ENCODE data around the gene PPIP5K2. TPM values are rescaled to one million over a fixed set of nuclear protein-coding genes. Genes with fewer than 3 reads are reported as not detected.

PPIP5K2 gene
- total RNA-seq, 1 donor from 2014 or later = 64.4 TPM

DNA sequence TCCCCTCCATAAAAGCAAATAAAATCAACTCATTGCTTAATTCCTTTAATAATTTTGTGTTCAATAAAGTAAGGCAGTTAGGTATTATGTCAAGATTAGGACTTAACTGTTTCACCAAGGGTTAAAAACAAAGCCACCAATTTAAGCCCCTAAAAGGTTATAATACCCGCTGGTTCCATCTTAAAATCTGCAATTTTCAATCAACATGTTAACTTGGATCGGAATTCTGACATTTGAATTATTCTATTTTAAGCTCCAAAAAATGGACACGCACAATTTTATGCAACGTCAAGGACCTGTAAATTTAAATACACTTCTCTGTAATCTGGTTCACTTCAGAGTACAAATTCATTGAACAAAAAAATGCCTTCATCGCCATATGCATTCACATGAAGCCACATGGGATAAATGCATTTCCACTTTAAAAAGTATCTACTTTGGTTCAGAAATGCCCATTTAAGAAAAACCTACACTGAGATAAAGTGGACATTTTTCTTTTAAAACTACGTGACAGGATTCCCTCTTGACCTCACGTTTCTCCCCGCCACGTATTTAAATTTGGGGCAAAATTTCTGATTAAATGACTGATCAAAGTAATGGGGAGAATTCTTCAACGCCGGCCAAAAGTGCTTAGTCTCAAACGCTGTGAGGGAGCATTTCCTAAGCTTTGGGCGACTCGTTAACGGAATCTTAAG, 884 bp upstream of the PPIP5K2 start:
- no peak for DNase-seq (ENCODE audit: extremely low spot score, unreplicated experiment)
- no peaks in the 10 kb centered on the region for H3K27me3 Mint-ChIP-seq (ENCODE audit: unreplicated experiment)
- peak overlapping the region; percentile 99 for H3K27ac Mint-ChIP-seq (ENCODE audit: unreplicated experiment)
- no peaks in the 10 kb centered on the region for H3K9me3 Mint-ChIP-seq (ENCODE audit: unreplicated experiment)
- peak overlapping the region; percentile 88 for H3K4me3 Mint-ChIP-seq (ENCODE audit: unreplicated experiment)
- TF ChIP-seq, protein P1, sequence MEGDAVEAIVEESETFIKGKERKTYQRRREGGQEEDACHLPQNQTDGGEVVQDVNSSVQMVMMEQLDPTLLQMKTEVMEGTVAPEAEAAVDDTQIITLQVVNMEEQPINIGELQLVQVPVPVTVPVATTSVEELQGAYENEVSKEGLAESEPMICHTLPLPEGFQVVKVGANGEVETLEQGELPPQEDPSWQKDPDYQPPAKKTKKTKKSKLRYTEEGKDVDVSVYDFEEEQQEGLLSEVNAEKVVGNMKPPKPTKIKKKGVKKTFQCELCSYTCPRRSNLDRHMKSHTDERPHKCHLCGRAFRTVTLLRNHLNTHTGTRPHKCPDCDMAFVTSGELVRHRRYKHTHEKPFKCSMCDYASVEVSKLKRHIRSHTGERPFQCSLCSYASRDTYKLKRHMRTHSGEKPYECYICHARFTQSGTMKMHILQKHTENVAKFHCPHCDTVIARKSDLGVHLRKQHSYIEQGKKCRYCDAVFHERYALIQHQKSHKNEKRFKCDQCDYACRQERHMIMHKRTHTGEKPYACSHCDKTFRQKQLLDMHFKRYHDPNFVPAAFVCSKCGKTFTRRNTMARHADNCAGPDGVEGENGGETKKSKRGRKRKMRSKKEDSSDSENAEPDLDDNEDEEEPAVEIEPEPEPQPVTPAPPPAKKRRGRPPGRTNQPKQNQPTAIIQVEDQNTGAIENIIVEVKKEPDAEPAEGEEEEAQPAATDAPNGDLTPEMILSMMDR (IDR thresholded peaks at IDR 0.05) = no peak
- H3K4me1 Mint-ChIP-seq (ENCODE audit: unreplicated experiment) = peaks cover 31% of the 10 kb centered on the region
- peaks cover 3% of the 10 kb centered on the region for H3K36me3 Mint-ChIP-seq (ENCODE audit: unreplicated experiment)

DNA sequence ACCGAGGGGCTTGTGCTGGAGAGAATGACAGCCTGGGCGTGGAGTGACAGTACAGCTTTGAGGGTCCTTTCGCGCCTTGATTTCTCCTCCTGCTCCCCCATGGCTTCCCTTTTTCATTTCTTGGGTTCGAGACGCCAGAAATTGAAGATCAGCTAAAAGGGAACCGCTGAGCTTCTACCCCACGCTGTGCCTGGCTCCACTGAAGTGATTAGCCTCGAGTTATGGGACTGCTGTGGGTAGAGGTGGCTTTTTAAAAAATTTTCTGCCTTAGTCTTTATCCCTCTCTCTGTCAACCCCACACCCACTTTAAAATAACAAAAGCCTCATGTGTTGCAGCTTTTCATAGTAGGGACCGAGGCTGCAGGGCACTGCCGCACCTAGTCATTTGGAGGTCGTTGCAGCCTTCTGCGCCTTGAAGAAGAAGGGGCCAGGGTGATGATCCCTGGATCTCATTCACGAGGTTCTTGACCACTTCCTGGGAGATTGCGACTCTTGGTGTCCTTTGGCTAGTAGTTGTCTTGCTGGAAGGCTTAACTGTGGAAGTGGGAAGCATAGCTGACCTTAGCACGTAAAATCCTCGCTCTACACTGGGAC, 603 bp downstream of the PPIP5K2 start:
- H3K36me3 Mint-ChIP-seq (ENCODE audit: unreplicated experiment) = peaks cover 3% of the 10 kb centered on the region
- TF ChIP-seq, protein P1 (IDR thresholded peaks at IDR 0.05) = no peak
- peak overlapping the region; percentile 99 for H3K27ac Mint-ChIP-seq (ENCODE audit: unreplicated experiment)
- H3K4me1 Mint-ChIP-seq (ENCODE audit: unreplicated experiment) = peaks cover 31% of the 10 kb centered on the region
- no peaks in the 10 kb centered on the region for H3K27me3 Mint-ChIP-seq (ENCODE audit: unreplicated experiment)
- H3K9me3 Mint-ChIP-seq (ENCODE audit: unreplicated experiment) = no peaks in the 10 kb centered on the region
- peak overlapping the region; percentile 88 for H3K4me3 Mint-ChIP-seq (ENCODE audit: unreplicated experiment)
- no peak for DNase-seq (ENCODE audit: extremely low spot score, unreplicated experiment)

DNA sequence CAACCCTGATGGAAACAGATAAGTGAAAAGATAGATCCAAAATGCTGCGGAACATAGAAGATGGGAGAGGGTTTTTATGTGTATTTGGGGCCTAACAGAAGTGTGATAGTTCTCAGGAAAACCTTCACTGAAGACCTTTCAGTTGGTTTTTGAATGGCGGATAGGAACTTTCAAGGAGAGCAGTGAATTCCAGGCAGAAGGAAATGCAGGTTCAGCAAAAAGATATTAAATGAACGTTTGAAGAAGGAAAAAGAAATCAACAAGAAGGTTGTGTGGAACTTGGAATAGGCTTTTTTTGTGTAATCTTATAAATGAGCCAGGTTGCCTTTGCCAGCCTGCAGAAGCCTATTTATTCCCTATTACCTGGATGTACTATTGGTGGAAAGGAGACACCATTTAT, 2.1 kb downstream of the PPIP5K2 start:
- no peak for DNase-seq (ENCODE audit: extremely low spot score, unreplicated experiment)
- H3K9me3 Mint-ChIP-seq (ENCODE audit: unreplicated experiment) = no peaks in the 10 kb centered on the region
- TF ChIP-seq, protein P1 (IDR thresholded peaks at IDR 0.05) = no peak
- no peak overlapping the region for H3K27ac Mint-ChIP-seq (ENCODE audit: unreplicated experiment)
- no peaks in the 10 kb centered on the region for H3K27me3 Mint-ChIP-seq (ENCODE audit: unreplicated experiment)
- H3K4me3 Mint-ChIP-seq (ENCODE audit: unreplicated experiment) = peak overlapping the region; percentile 88
- H3K36me3 Mint-ChIP-seq (ENCODE audit: unreplicated experiment) = peaks cover 4% of the 10 kb centered on the region
- H3K4me1 Mint-ChIP-seq (ENCODE audit: unreplicated experiment) = peaks cover 31% of the 10 kb centered on the region

DNA sequence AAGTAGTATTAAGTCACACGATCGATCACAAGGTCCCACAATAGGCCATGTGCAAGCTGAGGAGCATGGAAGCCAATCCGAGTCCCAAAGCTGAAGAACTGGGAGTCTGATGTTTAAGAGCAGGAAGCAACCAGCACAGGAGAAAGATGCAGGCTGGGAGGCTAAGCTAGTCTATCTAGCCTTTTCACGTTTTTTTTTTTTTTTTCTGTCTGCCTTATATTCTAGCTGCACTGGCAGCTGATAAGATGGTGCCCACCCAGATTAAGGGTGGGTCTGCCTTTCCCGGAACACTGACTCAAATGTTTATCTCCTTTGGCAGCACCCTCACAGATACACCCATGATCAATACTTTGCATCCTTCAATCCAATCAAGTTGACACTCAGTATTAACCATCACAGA, 6.5 kb downstream of the PPIP5K2 start:
- H3K36me3 Mint-ChIP-seq (ENCODE audit: unreplicated experiment) = peaks cover 14% of the 10 kb centered on the region
- TF ChIP-seq, protein P1 (IDR thresholded peaks at IDR 0.05) = no peak
- no peaks in the 10 kb centered on the region for H3K27me3 Mint-ChIP-seq (ENCODE audit: unreplicated experiment)
- no peak overlapping the region for H3K27ac Mint-ChIP-seq (ENCODE audit: unreplicated experiment)
- no peak overlapping the region for H3K4me3 Mint-ChIP-seq (ENCODE audit: unreplicated experiment)
- DNase-seq (ENCODE audit: extremely low spot score, unreplicated experiment) = no peak
- H3K4me1 Mint-ChIP-seq (ENCODE audit: unreplicated experiment) = peaks cover 12% of the 10 kb centered on the region
- no peaks in the 10 kb centered on the region for H3K9me3 Mint-ChIP-seq (ENCODE audit: unreplicated experiment)

DNA sequence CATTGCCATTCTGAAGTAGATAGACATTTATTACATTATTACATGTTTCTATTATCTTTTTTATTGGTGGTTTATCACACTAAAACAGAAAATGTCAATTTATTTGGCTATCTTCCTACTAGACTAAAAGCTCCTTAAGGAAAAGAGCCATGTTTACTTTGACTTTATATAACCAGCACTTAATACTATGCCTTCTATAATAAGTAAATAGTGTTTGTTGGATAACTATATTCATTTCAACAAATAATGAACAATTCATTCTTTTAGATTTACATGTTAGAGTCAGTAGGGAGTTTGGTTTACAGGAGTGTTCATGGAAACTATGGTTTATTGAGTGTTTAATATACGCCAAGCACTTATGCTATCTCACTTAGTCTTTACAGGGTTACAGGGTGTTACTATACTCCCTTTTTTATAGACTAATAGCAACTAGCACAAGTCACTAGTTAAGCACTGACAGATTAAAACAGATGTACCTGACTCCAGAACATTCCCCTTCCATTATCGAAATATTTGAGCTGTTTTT, 7.3 kb downstream of the PPIP5K2 start:
- Mint-ChIP-seq H3K27me3 (ENCODE audit: unreplicated experiment) (no peaks in the 10 kb centered on the region), H3K9me3 (ENCODE audit: unreplicated experiment) (no peaks in the 10 kb centered on the region), H3K36me3 (ENCODE audit: unreplicated experiment) (peaks cover 14% of the 10 kb centered on the region), H3K4me1 (ENCODE audit: unreplicated experiment) (peaks cover 4% of the 10 kb centered on the region), H3K4me3 (ENCODE audit: unreplicated experiment) (no peak overlapping the region), H3K27ac (ENCODE audit: unreplicated experiment) (no peak overlapping the region)
- no peak for DNase-seq (ENCODE audit: extremely low spot score, unreplicated experiment)
- TF ChIP-seq, protein P1 (IDR thresholded peaks at IDR 0.05) = no peak
